ENCODE measurements around the gene TMEM127.
"Not testable (repeated sequence)": the region's sequence is repeated elsewhere in the genome, so short reads cannot be mapped to it uniquely, and the experiment has no call there.

Gene TMEM127

DNA sequence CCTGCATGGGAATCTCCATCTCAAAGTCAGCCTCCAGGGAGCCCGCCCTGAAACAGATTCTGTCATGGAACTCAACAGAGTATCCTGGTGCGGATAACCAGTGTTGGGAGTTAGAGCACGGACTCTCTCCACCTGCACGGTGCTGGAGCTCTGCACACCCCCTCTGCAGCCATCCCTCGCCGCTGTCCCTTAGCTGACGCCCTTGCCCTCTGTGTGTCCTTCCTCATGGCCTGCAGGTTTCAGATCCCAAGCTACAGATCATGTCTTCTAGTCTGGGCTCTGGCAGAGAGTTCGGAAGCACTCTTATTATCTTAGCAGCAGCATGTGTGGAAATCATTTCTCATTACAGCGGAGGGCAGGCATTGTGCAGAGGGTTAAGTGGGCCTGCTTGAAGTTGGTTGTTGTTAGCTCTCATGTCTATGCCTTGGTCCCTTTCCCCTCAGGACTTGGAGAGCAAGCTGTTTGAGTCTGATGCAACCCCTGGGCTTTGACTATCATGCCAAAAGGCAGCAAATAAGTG lies 26.0 kb downstream of the TMEM127 start:
- Histone ChIP-seq H3K4me1 (ENCODE audit: insufficient read depth, low read length) (peaks cover 6% of the 10 kb centered on the region; the same call in 1 of the 2 replicates), H3K4me3 (ENCODE audit: low read length) (no peak overlapping the region), H3K27ac (ENCODE audit: low read depth, low read length) (no peak overlapping the region), H3K27me3 (ENCODE audit: insufficient read depth, low read length) (no peaks in the 10 kb centered on the region), H3K36me3 (ENCODE audit: insufficient read depth, low read length) (no peaks in the 10 kb centered on the region), H3K9ac (ENCODE audit: low read depth, low read length) (no peak overlapping the region), H3K9me3 (ENCODE audit: insufficient read depth, low read depth, low read length) (no peaks in the 10 kb centered on the region)
- WGBS, result 93% methylated on average over 9 of the region's 9 CpGs

DNA sequence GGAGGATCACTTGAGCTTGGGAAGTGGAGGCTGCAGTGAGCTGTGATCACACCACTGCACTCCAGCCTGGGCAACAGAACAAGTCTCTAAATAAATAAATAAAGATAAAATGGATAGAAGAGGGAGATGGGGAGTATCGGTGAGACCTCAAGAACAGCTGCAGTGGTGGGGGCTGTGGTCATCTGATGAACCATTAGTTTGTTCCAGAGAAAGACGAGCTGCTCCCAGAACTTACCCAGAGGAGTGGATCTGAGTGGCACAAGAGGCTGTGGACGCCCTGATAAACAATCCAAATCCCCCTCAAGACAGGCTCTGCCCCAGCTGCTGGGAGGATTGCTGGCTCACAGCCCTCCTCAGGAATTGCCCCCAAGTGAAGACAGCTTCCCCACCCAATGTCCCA lies 26.7 kb downstream of the TMEM127 start:
- Histone ChIP-seq H3K36me3 (ENCODE audit: insufficient read depth, low read length) (no peaks in the 10 kb centered on the region), H3K27me3 (ENCODE audit: insufficient read depth, low read length) (no peaks in the 10 kb centered on the region), H3K4me1 (ENCODE audit: insufficient read depth, low read length) (peaks cover 6% of the 10 kb centered on the region; the same call in 1 of the 2 replicates), H3K27ac (ENCODE audit: low read depth, low read length) (no peak overlapping the region), H3K9me3 (ENCODE audit: insufficient read depth, low read depth, low read length) (no peaks in the 10 kb centered on the region), H3K4me3 (ENCODE audit: low read length) (no peak overlapping the region), H3K9ac (ENCODE audit: low read depth, low read length) (no peak overlapping the region)
- 96% methylated on average over 3 of the region's 3 CpGs for WGBS

- H3K4me3 ChIP-seq (ENCODE audit: low read length), result no peak overlapping the region
- H3K9me3 ChIP-seq (ENCODE audit: insufficient read depth, low read depth, low read length), result no peaks in the 10 kb centered on the region
- no peaks in the 10 kb centered on the region for H3K36me3 ChIP-seq (ENCODE audit: insufficient read depth, low read length)
- 89% methylated on average over 2 of the region's 3 CpGs for WGBS
- peaks cover 6% of the 10 kb centered on the region; the same call in 1 of the 2 replicates for H3K4me1 ChIP-seq (ENCODE audit: insufficient read depth, low read length)
- no peak overlapping the region for H3K27ac ChIP-seq (ENCODE audit: low read depth, low read length)
- H3K27me3 ChIP-seq (ENCODE audit: insufficient read depth, low read length), result no peaks in the 10 kb centered on the region
- H3K9ac ChIP-seq (ENCODE audit: low read depth, low read length), result no peak overlapping the region
Observed at GRCh38 chr2:96238266-96238665, 27.5 kb downstream of the TMEM127 start.

DNA sequence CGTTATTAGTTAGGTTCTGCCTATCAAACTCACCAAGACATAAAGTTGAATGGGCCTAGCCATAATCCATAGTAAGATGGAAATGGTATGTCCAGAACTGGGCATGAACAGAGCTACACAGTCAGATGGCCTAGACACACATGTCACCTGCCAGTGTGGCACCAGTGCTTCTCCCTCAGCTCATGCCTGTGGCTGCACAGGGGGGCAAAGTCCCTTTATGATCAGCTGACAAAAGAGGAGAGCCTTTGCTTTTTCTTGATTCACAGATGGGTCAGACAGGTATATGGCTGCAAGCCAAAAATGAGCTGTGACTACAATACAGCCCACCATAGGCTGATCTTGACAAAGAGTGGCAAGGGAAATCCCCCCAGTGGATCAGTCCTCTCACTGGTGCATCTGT lies 28.9 kb downstream of the TMEM127 start:
- Histone ChIP-seq H3K4me3 (ENCODE audit: low read length) (no peak overlapping the region), H3K4me1 (ENCODE audit: insufficient read depth, low read length) (peaks cover 6% of the 10 kb centered on the region; the same call in 1 of the 2 replicates)
- 100% methylated on average over 1 of the region's 1 CpG for WGBS

DNA sequence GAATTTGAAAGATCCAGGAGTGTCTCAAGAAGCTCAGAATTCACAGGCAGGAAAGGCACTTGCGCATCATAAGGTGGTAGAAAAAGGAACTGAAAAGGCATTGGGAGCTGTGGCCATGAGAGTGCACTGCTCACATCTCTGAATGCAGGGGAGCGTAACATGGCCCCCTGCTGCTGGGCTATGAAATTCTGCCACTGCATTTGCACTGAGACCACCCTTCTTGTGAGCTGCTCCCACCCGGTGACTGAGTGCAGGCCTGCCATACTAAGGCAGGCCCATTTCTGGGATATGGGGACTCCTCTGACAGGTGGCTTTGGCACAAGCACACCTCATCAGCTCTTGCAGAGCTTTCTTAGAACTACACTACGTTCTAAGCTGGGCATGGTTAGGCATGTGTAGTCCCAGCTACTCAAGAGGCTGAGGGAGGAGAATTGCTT lies 31.9 kb downstream of the TMEM127 start:
- Histone ChIP-seq H3K9me3 (ENCODE audit: insufficient read depth, low read depth, low read length) (no peaks in the 10 kb centered on the region), H3K36me3 (ENCODE audit: insufficient read depth, low read length) (no peaks in the 10 kb centered on the region), H3K4me1 (ENCODE audit: insufficient read depth, low read length) (no peaks in the 10 kb centered on the region), H3K27me3 (ENCODE audit: insufficient read depth, low read length) (no peaks in the 10 kb centered on the region), H3K9ac (ENCODE audit: low read depth, low read length) (no peak overlapping the region), H3K4me3 (ENCODE audit: low read length) (no peak overlapping the region), H3K27ac (ENCODE audit: low read depth, low read length) (no peak overlapping the region)
- WGBS, result 86% methylated on average over 4 of the region's 4 CpGs

More for the DNA sequence above, 28.9 kb downstream of the TMEM127 start:
- no peaks in the 10 kb centered on the region for H3K9me3 ChIP-seq (ENCODE audit: insufficient read depth, low read depth, low read length)
- no peak overlapping the region for H3K27ac ChIP-seq (ENCODE audit: low read depth, low read length)
- no peaks in the 10 kb centered on the region for H3K36me3 ChIP-seq (ENCODE audit: insufficient read depth, low read length)
- H3K9ac ChIP-seq (ENCODE audit: low read depth, low read length), result no peak overlapping the region
- H3K27me3 ChIP-seq (ENCODE audit: insufficient read depth, low read length), result no peaks in the 10 kb centered on the region

DNA sequence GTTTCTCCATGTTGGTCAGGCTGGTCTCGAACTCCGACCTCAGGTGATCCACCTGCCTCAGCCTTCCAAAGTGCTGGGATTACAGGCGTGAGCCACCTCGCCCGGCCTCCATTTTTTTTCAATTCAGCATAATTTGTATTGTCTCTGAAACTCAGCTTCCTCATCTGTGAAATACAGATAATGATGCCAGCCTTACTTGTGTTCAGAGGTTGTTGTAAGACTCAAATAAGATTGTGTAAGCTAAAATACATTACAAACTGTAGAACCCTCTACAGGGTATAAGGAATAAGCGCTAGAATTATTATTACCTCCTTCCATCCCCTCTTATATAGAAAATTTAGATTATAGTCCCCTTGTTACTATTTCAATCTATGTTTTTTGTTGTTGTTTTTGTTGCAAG lies 32.4 kb downstream of the TMEM127 start:
- Histone ChIP-seq H3K4me1 (ENCODE audit: insufficient read depth, low read length) (no peaks in the 10 kb centered on the region), H3K36me3 (ENCODE audit: insufficient read depth, low read length) (no peaks in the 10 kb centered on the region), H3K9me3 (ENCODE audit: insufficient read depth, low read depth, low read length) (no peaks in the 10 kb centered on the region), H3K27me3 (ENCODE audit: insufficient read depth, low read length) (no peaks in the 10 kb centered on the region), H3K9ac (ENCODE audit: low read depth, low read length) (no peak overlapping the region), H3K4me3 (ENCODE audit: low read length) (no peak overlapping the region), H3K27ac (ENCODE audit: low read depth, low read length) (no peak overlapping the region)
- 84% methylated on average over 5 of the region's 6 CpGs for WGBS

DNA sequence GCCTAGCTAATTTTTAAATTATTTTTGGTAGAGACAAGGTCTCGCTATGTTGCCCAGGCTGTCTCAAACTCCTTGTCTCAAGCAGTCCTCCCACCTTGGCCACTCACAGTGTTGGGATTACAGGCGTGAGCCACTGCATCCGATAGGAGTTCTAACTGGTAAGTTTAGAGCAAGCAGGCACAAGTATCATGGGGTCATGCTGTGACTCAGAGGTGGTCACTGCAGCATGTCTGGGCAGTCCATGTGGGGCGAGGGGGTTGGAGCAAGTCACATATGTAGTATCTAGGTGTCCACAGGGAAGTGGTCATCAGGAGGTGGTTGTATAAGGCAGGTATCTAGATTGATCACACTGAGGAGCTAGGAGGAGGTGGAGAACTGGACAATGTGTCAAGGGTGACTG lies 34.5 kb downstream of the TMEM127 start:
- Histone ChIP-seq H3K36me3 (ENCODE audit: insufficient read depth, low read length) (no peaks in the 10 kb centered on the region), H3K27ac (ENCODE audit: low read depth, low read length) (no peak overlapping the region), H3K4me3 (ENCODE audit: low read length) (no peak overlapping the region), H3K9ac (ENCODE audit: low read depth, low read length) (no peak overlapping the region), H3K27me3 (ENCODE audit: insufficient read depth, low read length) (no peaks in the 10 kb centered on the region), H3K4me1 (ENCODE audit: insufficient read depth, low read length) (no peaks in the 10 kb centered on the region), H3K9me3 (ENCODE audit: insufficient read depth, low read depth, low read length) (no peaks in the 10 kb centered on the region)
- WGBS, result 96% methylated on average over 4 of the region's 4 CpGs

DNA sequence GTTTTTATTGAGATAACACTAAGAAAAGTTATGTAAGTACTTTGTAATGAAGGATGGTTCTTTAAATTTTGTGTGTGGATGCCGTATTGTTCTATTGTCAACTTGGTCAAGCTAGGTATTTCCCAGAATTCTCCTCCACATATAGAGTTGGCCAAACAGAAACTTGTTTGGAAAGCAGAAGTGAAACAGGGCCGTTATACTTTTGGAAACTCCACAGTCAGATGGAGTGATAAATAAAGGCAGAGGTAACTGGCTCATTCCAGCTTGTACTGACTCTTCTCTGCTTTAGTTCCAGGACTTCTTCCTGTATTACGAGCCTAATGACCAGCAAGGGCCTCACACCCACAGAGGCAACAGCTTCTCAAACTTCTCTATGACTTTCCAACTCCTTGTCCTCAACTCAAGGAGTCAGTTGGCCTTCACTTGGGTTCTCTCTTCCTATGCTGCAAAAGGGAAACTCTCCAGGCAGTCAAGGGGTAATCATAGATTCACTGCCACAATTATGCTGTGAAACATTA lies 40.7 kb downstream of the TMEM127 start:
- H3K4me3 ChIP-seq (ENCODE audit: low read length), result no peak overlapping the region
- no peaks in the 10 kb centered on the region for H3K4me1 ChIP-seq (ENCODE audit: insufficient read depth, low read length)
- no peaks in the 10 kb centered on the region for H3K36me3 ChIP-seq (ENCODE audit: insufficient read depth, low read length)
- H3K27me3 ChIP-seq (ENCODE audit: insufficient read depth, low read length), result no peaks in the 10 kb centered on the region
- no peaks in the 10 kb centered on the region for H3K9me3 ChIP-seq (ENCODE audit: insufficient read depth, low read depth, low read length)
- WGBS, result 90% methylated on average over 3 of the region's 3 CpGs
- H3K9ac ChIP-seq (ENCODE audit: low read depth, low read length), result no peak overlapping the region
- no peak overlapping the region for H3K27ac ChIP-seq (ENCODE audit: low read depth, low read length)

DNA sequence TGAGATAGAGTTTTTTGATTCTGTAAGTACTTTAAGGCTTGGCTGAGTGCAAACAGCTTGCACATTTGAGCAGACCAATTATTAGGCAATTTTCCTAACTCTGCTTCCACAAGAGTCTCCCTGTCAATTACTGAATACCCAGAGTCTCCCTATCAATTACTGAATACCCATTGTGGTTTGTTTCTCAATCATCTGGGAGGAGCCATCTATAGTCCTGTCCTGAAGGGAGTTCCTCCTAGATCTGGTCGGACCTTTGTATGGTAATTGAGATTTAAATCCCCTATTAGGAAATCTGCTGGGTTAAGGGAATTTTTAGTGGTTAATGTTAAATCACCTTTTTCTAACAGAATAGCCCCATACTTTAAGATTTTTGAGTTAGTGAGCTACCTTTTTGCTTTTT lies 44.7 kb downstream of the TMEM127 start:
- not testable (repeated sequence) for H3K36me3 ChIP-seq (ENCODE audit: insufficient read depth, low read length)

DNA sequence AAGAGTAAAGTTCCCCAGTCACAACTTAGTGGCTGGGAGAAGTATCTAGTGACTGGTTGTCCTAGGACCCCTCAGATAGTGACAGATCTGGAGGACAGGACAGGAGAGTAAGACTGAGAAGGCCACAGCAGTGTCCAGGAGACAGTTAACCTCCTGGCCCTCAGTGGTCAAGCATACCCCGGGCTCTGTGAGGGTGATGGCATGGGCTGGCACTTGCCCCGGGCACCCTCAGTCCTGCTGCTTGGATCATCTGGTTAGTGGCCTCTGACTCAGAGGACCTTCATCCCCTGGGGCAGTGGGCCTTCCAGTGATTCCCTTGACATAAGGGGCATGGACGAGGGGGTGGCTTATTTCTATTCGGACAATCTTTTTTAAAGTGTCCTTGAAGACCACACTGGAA lies 45.8 kb downstream of the TMEM127 start:
- H3K27ac ChIP-seq (ENCODE audit: low read depth, low read length); H3K36me3 ChIP-seq (ENCODE audit: insufficient read depth, low read length); H3K9me3 ChIP-seq (ENCODE audit: insufficient read depth, low read depth, low read length); H3K27me3 ChIP-seq (ENCODE audit: insufficient read depth, low read length); H3K4me3 ChIP-seq (ENCODE audit: low read length); H3K9ac ChIP-seq (ENCODE audit: low read depth, low read length); H3K4me1 ChIP-seq (ENCODE audit: insufficient read depth, low read length): not testable (repeated sequence)
- 96% methylated on average over 4 of the region's 4 CpGs for WGBS

More for the DNA sequence above, 44.7 kb downstream of the TMEM127 start:
- H3K9me3 ChIP-seq (ENCODE audit: insufficient read depth, low read depth, low read length); H3K27ac ChIP-seq (ENCODE audit: low read depth, low read length); H3K9ac ChIP-seq (ENCODE audit: low read depth, low read length); H3K4me1 ChIP-seq (ENCODE audit: insufficient read depth, low read length); H3K4me3 ChIP-seq (ENCODE audit: low read length); H3K27me3 ChIP-seq (ENCODE audit: insufficient read depth, low read length): not testable (repeated sequence)
- WGBS, result 75% methylated on average over 1 of the region's 1 CpG

- no peaks in the 10 kb centered on the region for H3K36me3 ChIP-seq (ENCODE audit: insufficient read depth, low read length)
- H3K9me3 ChIP-seq (ENCODE audit: insufficient read depth, low read depth, low read length), result no peaks in the 10 kb centered on the region
- H3K4me1 ChIP-seq (ENCODE audit: insufficient read depth, low read length), result no peaks in the 10 kb centered on the region
- no peaks in the 10 kb centered on the region for H3K27me3 ChIP-seq (ENCODE audit: insufficient read depth, low read length)
- H3K27ac ChIP-seq (ENCODE audit: low read depth, low read length), result no peak overlapping the region
- no peak overlapping the region for H3K4me3 ChIP-seq (ENCODE audit: low read length)
- no peak overlapping the region for H3K9ac ChIP-seq (ENCODE audit: low read depth, low read length)
- WGBS, result 89% methylated on average over 13 of the region's 13 CpGs
Observed at GRCh38 chr2:96218508-96219131, 47.2 kb downstream of the TMEM127 start.
